ENCODE results near the gene XPR1.

Gene XPR1

DNA sequence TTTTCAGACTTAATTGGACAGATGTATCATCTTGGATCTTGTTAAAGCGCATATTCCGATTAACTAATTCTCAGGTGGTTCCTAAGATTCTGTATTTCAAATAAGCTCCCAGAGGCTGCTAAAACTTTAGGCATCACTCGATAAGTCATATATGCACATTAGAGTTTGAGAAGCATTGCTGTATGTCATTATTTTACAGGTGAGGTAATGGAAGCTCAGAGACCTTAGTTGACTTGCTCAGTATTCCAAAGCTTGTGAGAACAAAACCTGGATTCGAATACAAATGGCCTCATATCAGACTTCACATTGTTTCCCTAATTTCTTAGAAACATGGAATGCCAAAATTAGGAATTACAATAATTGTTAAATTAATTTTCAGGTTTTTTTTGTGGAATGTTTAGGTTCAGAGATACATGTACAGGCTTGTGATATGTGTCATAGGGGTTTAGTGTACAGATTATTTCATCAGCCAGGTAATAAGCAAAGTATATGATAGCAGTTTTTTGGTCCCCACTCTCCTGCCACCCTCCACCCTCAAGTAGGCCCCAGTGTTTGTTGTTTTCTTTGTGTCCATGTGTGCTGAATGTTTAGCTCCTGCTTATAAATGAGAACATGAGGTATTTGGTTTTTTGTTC, 96.8 kb downstream of the XPR1 start:
- no peak for DNase-seq

GRCh38 chr1:180731131-180731530, 99.3 kb downstream of the XPR1 start:
- no peak for DNase-seq

GRCh38 chr1:180732866-180733265, 101.0 kb downstream of the XPR1 start:
- DNase-seq = no peak

DNA sequence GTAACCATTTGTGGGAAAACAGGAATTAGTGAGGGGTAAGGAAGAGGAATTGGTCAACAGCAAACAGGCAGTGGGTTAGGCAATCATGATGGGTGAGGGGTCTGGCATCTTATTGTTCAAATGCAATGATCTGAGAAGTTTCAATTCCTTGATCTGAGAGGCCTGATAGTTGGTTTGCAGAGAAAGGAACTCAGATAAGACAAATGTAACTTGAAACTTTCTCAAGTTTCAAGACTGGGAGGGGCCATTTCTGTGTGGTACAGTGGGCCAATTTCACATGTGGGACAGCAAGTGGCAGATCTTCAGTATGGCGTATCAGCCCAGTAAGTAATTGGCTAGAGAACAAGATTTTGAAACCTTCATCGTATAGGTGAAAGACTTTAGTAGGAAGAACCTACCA, 102.5 kb downstream of the XPR1 start:
- no peak for DNase-seq

- DNase-seq = no peak
Observed at GRCh38 chr1:180742663-180743062, 110.8 kb downstream of the XPR1 start.

DNA sequence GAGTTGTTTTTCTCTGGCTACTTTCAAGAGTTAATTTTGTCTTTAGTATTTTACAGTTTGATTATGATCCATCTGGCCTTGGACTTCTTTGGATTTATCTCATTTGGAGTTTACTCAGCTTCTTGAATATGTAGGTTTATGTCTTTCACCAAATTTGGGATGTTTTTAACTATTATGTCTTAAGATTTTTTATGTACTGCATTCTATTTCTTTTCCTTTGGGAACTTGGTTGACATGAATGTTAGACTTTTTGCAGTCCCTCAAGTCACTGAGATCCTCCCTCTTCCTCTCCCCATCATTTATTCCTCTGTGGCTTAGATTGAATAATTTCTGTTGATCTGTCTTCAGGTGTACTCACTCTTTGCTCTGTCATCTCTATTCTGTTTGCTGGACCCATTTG, 112.0 kb downstream of the XPR1 start:
- DNase-seq = no peak

- DNase-seq = no peak
Observed at GRCh38 chr1:180745098-180745497, 113.3 kb downstream of the XPR1 start.

DNA sequence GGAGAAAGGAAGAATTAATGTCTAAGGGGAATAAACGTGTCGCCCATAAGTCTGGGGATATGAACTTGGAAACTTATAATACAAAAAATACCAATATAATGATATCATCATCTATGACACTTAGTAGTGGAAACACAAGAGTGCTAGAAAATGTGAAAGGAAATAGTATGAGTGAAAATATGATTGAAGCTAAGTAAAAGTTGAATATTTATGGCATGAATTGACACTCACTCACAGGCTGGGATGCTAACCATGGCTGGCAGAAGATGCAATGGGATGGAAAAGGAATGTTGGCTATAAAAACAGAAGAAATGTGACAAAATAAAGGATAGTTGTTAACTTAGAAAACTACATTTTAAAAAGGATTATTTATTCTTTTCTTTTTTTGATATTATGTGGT, 120.1 kb downstream of the XPR1 start:
- DNase-seq = no peak

GRCh38 chr1:180754453-180754852, 122.6 kb downstream of the XPR1 start:
- no peak for DNase-seq

- DNase-seq = no peak
Observed at GRCh38 chr1:180757657-180758056, 125.8 kb downstream of the XPR1 start.

- no peak for DNase-seq
Observed at GRCh38 chr1:180762796-180763195, 131.0 kb downstream of the XPR1 start.

DNA sequence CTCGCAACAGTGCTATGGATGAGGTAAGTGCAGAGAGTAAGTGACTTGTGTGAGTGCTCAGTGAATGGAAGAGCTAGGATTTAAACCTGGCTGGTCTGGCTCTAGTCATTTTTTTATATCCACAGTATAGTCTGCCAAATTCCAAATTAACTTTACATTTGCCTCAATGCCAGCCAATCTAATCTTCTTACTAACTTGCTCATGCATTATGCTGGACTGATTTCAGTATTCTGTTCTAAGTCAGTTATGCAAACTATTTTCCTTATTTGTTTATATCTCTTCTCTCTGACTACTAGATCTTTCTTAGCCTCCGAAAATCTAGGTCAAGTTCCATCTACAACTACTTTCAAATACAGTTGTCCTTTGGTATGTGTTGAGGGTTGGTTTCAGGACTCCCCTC, 133.3 kb downstream of the XPR1 start:
- DNase-seq = no peak

- no peak for DNase-seq
Observed at GRCh38 chr1:180769889-180770288, 138.1 kb downstream of the XPR1 start.

GRCh38 chr1:180773210-180773865, 141.5 kb downstream of the XPR1 start:
- DNase-seq = no peak

DNA sequence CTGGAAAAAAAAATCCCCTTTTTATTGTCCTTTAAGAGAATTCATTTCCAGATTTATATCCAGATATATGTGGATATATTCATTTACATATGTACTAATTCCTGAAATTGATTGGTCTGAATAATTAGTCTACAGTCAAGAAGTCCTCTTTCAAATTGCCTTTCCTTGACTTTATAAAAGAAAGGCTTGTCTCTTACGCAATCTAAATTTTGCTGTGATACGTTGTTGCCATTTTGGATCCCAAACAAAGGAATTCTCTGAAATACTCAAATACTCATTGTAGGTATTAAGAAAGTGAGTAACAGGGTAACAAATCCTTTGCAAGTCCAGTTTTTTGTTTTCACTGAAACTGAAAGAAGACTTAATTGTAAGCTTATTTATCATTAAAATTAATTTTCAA, 144.0 kb downstream of the XPR1 start:
- DNase-seq = no peak

- DNase-seq = no peak
Observed at GRCh38 chr1:180777072-180777689, 145.4 kb downstream of the XPR1 start.

DNA sequence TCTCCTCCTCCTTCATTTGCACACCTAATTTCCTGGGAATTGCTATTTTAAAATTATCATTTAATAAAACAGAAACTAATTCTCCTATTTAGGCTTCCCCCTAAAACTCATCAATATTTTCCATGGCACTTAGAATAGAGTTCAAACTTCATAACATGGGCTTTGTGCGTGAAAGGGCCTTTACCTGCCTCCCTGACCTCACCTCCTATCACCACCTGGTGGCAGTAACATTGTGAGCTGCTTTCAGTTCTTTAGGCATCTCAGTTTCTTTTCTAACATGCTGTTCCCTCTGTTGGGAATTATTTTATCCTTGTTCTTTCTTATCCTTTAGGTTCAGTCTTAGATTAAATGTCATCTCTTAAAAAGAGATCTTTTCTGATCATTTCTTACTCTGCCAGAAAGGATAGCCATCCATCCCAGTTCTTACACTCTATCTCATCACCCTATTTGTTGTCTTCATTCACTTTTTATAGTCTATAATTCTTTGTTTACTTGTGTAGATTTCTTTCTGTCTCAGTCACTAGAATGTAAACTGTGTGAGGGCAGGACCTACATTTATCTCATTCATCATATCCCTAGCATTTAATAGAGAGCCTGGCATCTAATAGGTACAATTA, 147.1 kb downstream of the XPR1 start:
- DNase-seq = no peak

DNA sequence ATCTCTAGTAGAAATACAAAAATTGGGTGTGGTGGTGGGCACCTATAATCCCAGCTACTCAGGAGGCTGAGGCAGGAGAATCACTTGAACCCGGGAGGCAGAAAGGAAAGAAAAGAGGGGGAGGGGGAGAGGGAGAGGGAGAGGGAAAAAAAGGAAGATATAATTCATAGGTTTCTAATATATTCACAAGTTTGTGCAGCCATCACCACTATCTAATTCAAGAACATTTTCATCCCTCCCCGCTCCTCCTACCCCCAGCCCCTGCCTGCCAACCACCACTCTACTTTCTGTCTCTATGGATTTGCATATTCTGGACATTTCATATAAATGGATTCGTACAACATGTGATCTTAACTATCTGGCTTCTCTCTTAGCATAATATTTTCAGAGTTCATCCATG, 147.8 kb downstream of the XPR1 start:
- DNase-seq = no peak

GRCh38 chr1:180781718-180782117, 149.9 kb downstream of the XPR1 start:
- no peak for DNase-seq

GRCh38 chr1:180785291-180785690, 153.5 kb downstream of the XPR1 start:
- no peak for DNase-seq

- DNase-seq = no peak
Observed at GRCh38 chr1:180785887-180786286, 154.1 kb downstream of the XPR1 start.

DNA sequence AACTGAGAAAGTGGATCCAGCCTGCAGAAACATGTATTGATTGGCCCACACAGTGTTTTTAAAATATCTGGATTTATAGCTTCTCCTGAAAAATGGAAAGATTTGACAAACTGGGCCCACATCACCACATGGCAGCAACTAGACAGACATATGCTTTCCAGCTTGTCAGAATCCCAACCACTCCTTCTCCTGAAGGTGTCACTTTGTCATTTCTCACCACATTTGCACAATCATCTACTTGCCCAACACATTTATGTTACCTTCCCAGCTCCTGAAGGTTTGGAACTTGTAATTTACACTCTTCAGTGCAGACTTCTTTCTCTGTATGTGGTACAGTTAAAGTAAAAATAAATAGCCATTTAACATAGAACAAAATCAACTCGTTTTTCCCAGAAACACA, 154.8 kb downstream of the XPR1 start:
- DNase-seq = no peak

DNA sequence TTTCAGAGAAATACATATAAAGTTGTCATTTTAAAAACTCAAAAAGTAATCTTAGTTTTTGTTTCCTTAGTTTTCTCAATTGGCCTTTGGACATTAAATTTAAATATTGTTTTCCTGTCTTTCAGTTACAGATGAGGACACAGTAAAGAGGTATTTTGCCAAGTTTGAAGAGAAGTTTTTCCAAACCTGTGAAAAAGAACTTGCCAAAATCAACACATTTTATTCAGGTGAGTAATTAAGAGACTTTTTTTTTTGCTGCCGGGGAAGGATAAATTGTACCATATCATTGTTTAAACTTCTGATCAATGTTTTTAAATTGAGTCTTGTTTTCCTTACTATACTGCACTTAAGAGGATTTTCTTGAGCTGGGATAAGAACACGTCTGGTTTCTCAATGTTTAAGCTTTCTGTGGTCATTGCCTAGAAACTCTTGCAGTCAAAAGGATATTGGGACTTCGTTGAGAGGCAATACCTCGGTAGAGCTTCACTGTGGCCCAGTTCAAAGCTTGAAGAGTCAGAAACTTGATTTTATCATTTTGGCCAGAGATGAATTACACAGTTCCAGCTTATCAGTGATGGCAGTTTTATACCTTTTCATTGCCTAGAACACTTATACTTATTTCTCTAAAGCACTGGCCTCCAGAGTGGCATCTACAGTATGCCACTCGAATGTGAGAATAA, 155.9 kb downstream of the XPR1 start:
- DNase-seq = no peak

- DNase-seq = no peak
Observed at GRCh38 chr1:180789460-180789859, 157.6 kb downstream of the XPR1 start.

Measured in activated CD4-positive, alpha-beta T cell treated with anti-CD3 and anti-CD28 coated beads for 48 hours (primary cell).